Islet of Langerhans (tissue), 1 donor: ENCODE measurements around the gene PKP1.

ENCODE experiments used
- FAIRE-seq: peaks from one replicate; lab custom pipeline; 2011; peaks lifted over from hg19 to GRCh38; lab: Jason Lieb, UNC

PKP1 gene

GRCh38 chr1:201282216-201282615 lies 1.1 kb upstream of the PKP1 start:
- FAIRE-seq: no peak

GRCh38 chr1:201283836-201284553 lies 689 bp downstream of the PKP1 start:
- FAIRE-seq: no peak

DNA sequence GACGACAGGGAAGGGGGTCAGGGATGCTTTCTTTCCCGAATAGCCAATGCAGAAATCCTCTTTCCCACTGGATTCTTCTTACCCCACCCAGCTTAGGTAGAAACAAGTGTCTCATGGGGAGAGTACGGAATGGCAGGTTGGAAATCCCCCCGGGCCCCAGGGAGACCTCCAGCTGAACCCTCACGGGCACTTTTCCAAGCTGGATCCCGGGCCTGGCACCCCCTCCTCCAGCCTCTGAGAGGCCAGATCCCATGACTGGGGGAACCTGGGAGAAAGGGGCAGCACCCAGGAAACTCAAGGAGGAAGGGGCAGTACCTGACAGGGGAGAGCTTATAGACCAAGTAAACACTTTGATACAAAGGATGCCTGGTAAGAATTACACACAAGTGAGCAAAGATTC lies 1.3 kb downstream of the PKP1 start:
- no peak for FAIRE-seq

DNA sequence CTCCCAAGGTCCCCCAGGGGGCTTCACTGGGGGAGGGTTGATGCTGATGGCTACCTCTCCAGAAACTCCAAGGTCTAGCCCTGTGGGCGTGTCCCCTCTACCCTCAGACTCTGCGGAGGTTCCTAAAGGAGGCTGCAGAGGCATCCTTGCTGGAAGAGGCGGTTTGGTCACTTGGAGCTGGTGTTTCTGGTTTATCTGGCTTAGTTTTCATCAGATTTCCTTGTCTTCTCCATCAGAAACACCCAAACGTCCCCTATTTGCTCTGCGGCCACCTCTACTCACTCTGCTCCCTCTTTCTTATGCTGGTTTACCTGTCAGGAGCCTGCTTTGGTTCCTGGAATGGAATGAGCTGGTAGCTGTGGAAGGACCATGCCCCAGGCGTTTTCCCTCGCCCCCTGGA lies 2.5 kb downstream of the PKP1 start:
- no peak for FAIRE-seq

DNA sequence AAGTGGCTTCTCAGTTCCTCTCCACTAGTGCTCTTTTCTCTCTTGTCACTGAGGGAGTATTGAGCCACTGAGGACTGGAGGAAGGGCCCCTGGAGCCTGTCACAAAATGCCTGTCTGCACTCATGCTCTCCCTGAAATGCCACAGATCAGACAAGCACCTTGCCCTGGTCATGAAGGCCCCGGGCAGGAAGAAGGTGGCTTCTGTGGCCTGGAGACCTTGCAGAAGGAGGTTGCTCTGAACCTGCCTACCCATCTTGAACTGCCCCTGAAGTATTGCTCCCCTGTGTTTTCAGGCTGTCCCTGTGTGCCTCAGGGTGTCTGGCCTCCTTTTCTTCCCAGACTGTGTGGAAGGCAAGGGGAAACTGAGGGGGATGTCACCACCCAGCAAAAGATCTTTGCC lies 3.1 kb downstream of the PKP1 start:
- no peak for FAIRE-seq

DNA sequence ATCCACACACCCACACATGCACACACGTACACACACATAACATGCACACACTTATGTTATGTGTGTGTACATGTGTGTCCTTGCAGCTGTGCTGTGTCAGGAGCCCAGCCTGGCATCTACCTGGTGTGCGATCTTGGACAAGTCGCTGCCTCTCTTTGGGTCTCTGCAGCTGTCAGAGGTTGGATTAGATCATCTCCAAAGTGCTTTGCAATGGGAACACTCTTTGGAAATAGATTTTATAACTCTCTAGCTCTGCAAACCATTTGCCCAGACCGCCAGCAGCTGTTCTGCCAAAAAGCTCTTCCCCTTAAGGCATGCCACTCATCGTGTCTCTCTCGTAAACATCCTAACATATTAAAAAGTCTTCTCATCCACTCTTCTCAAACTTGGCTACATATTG lies 4.7 kb downstream of the PKP1 start:
- no peak for FAIRE-seq

GRCh38 chr1:201288765-201289164 lies 5.5 kb downstream of the PKP1 start:
- FAIRE-seq: no peak

DNA sequence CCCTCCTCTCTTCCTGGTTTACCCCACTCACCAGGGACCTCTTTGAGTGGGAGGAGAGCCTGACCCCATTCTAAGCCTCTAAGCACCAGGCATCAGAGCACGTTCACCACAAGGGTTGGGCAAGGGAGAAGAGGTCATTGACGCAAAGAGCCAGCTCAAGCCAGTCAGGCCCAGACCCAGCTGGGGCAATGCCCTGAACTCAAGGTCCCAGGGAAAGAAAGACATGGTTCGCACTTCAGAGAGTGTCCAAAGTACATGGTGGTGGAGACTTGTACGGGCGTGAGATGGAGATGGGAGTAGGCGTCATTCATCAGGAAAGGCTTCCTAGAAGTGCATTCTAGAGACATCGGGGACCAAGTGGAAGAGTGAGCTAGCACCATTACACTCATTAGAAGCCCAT lies 7.2 kb downstream of the PKP1 start:
- FAIRE-seq: no peak

- FAIRE-seq: no peak
Observed at GRCh38 chr1:201291916-201292315, 8.6 kb downstream of the PKP1 start.

DNA sequence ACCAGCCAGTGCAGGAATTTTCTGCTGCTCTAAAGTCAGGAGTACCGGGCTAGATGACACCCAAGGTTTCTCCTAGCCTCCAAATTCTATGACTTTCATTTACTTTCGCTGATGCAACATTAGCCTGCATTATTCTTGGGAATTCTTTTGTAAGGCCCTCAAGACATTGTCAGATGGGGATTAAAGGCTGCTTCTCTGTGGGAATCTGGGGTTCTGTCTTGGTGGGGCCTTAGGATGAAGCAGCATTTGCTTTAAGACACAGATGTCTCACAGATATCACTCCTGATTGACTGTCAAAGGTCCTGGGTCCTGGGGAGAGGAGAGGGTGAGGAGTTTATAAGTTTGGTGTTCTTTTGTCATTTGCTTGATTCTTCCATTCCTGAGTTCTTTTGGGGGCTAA lies 11.6 kb downstream of the PKP1 start:
- FAIRE-seq: no peak

DNA sequence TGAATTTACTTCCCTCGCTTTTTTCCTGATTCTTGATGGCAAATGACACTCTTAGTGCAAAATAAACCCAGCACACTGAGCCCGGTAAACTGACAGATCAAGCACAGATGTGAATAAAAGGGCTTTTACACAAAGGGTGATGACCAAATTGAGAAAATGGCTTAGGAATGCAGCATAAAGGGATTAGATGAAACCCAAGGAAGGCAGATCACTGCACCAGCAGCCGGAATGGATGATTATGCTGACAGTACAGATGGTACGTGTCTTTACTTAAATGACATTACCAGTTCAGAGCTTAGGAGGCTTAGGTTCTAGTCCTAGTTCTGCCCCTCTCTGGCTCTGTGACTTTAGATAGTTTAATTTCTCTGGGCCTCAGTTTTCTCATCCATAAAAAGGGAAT lies 12.0 kb downstream of the PKP1 start:
- FAIRE-seq: no peak

GRCh38 chr1:201295861-201296260 lies 12.6 kb downstream of the PKP1 start:
- FAIRE-seq: no peak

- FAIRE-seq: no peak
Observed at GRCh38 chr1:201296352-201296751, 13.0 kb downstream of the PKP1 start.

DNA sequence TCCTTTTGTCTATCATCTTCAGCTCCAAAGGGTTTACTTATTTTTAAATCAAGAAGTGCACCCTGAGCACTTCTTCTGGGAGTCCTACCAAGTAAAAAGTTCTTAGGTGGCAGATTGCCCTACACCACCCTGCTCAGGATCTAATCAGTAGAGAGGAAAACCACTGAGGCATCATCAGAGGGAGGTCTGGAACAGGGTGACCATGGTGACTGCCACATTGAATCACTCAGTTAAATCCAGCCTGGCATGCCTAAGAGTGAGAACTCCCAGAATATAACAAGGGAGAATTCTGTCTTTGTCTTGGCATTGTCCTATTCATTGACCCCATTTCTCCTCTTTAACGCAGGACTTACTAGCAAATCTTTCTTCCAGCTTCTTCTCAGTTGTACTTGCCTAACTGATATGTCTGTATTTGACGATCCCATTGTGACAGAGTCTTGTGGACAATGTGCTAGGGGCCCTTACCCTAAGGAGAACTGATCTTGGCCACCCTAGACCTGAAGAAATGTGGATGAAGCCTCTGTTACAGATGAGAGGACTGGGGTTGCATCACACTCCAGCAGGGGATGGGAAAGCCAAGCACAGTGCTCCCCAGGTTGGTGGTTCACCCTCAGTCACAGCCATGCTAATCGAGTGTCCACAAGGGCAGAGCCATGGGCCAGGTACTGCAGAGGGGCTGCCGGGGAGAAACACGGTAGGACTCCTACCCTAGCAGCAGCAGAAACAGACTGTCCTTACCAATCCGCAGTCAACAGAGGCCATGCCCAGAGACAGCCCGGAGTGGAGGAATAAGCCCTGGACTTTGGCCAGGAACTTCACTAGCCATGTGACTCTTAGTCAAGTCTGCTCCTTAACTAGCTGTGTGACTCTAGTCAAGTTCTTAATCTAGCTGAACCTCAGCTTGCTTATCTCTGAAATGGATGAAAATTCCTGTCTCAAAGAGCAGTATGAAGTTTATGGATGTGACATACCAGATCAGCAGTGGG lies 15.4 kb downstream of the PKP1 start:
- no peak for FAIRE-seq

DNA sequence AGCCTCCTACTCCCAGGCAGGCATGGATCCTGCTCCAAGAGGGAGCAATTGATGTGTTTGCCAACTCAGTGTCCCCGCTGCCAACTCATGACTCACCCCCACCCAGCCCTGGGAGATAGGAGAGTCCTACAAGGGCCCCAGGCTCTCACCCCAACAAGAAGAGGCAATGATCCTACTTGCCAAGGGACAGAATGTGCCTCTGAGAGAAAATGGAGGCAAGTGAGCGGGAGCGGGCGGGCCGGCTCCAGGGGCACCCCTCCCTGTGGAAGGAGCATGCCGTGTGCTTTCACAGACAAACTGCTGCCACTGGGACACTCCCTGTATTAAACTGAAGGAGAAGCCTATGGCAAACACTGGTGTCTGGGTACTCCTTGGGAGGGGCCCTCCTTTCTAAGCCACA lies 16.7 kb downstream of the PKP1 start:
- no peak for FAIRE-seq

DNA sequence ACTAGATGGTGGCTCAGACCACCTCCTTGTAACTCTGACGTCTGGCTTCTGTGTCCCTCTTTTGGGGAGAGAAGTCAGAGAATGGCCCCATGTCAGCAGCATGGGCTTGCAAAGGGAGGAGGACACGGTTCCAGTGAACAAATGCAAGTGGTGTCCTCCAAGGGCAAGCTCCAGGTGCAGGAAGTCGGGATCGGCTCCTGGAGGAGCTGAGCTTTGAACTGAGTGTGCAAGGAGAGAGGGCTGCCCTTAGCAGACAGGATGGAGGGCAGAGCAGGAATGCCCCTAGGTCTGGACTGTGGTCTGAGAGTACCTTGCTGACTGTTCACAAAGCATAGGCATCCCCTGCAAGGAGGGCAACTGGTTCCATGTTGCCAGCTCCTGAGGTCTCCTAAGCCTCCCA lies 17.3 kb downstream of the PKP1 start:
- FAIRE-seq: no peak

DNA sequence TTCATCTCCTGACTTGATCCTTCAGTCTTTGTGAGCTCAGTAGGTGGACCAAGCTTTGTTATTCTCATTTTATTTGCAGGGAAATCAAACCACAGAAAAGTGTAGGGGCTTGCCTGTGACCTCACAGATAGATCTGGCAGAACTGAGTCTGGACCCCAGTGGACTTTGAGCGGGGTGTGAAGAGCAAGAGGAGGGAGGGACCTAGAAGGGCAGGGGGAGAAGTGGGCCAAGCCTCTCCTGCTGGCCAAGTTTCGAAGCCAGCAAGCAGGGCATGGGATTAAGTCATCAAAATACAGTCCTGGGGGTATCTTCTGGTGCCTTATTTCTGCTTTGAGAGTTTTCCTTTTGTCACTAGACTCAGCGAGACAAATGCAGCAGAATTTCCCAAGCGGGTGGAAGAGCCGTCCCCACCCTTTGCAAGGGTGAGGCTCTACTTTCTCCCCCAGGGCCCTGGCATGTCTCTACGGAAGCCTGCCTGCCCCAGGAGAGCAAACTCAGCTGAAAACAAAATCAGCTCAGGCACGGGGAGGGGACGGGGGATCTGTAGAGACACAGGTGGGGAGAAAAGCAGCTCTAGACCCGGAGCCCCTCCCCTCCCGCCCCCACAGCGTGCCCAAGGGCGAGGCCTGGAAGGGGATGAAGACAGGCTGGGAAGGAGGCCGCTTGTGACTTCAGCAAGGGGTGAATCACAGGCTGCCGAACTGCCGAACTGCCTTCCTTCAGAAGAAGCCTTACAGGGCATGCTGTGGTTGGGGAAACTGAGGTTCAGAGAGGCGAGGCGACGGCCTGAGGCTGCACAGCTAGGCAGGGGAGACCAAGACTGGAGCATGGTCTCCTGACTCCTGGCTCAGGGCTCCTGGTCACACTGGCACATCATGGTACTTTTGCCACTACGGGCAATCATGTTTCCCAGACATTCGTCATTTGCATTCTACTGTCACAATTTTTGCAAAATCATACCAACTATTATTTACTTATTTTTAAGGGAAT lies 19.2 kb downstream of the PKP1 start:
- FAIRE-seq: no peak

GRCh38 chr1:201304126-201304525 lies 20.8 kb downstream of the PKP1 start:
- no peak for FAIRE-seq

GRCh38 chr1:201305815-201306214 lies 22.5 kb downstream of the PKP1 start:
- no peak for FAIRE-seq

DNA sequence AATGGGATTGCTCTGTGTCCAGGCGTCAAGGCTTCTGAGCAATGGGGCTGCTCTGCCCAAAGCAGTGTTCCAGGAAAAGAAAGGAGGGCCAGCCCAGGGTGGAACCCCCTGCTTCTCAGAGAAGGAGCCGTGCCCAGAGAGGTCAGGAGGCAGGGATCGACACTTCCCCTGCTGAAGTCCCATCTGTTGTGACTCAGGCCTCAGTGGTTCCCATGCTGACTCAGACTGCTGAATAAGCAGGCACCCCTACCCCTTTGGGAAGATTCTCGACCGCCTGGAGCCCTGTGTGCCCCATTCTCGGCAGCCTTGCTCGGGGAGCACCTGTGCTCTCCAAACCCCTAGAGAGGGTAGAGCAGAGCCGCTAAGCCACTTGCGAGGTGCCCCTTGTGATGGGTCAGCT lies 23.9 kb downstream of the PKP1 start:
- no peak for FAIRE-seq

DNA sequence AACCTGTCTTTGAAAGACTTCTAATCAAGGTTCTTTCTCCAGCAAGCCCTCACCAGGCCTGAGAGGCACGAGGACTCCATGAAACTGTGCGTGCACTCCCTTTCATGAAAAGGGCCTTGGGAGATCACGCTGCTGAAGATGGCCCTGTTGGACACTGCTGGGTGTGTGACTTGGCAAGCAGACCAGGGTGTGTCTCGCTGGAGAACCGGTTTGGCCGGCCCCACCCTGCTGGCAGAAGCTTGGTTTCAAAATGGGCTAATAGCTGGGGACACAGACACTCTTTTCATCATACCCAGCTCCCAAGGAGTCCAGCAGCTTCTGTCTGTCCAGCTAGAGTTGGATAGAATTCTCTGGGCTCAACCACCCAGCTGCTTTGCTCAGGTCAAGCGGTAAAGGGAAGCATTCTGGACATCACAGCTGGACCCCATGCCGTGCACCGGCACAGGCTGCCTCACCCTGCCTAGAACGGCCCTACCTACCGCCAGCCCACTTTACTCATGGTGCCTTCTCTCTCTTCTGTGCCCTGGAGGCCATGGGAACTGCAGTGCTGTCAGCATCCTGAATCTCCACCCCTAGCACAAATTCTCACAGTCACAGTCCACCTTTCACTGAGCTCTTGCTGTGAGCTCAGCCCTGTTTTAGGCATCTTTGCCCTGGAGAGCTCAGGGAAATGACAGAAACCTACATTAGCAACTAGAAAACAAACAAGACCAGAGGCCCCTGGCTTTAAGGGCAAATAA lies 24.6 kb downstream of the PKP1 start:
- FAIRE-seq: no peak

GRCh38 chr1:201309416-201309815 lies 26.1 kb downstream of the PKP1 start:
- no peak for FAIRE-seq
